ENCODE measurements around the gene CMTR1.

The CMTR1 gene

GRCh38 chr6:37485291-37485702 lies 52.3 kb downstream of the CMTR1 start:
- TF ChIP-seq POLR2AphosphoS5 (IDR thresholded peaks at IDR 0.05; ENCODE audit: low read depth, low read length) = no peak
- TF ChIP-seq FOXP2 (optimal IDR thresholded peaks at IDR 0.05; ENCODE audit: borderline replicate concordance, extremely low read depth, extremely low read length, insufficient read depth) = no peak
- TF ChIP-seq SIN3A (IDR thresholded peaks at IDR 0.05; ENCODE audit: borderline replicate concordance, insufficient read depth, low read length) = no peak
- TF ChIP-seq TAF1 (IDR thresholded peaks at IDR 0.05; ENCODE audit: borderline replicate concordance, insufficient read depth, low read length) = no peak
- TF ChIP-seq REST (IDR thresholded peaks at IDR 0.05; ENCODE audit: insufficient read depth in 1 of 2, low read depth in 2 of 2, low read length in 2 of 2) = no peak

GRCh38 chr6:37486121-37486839 lies 53.3 kb downstream of the CMTR1 start:
- no peak for TF ChIP-seq TAF1 (IDR thresholded peaks at IDR 0.05; ENCODE audit: borderline replicate concordance, insufficient read depth, low read length)
- TF ChIP-seq FOXP2 (optimal IDR thresholded peaks at IDR 0.05; ENCODE audit: borderline replicate concordance, extremely low read depth, extremely low read length, insufficient read depth) = no peak
- no peak for TF ChIP-seq POLR2AphosphoS5 (IDR thresholded peaks at IDR 0.05; ENCODE audit: low read depth, low read length)
- no peak for TF ChIP-seq SIN3A (IDR thresholded peaks at IDR 0.05; ENCODE audit: borderline replicate concordance, insufficient read depth, low read length)

GRCh38 chr6:37487591-37488380 lies 54.8 kb downstream of the CMTR1 start:
- TF ChIP-seq SIN3A (IDR thresholded peaks at IDR 0.05; ENCODE audit: borderline replicate concordance, insufficient read depth, low read length) (no peak), POLR2AphosphoS5 (IDR thresholded peaks at IDR 0.05; ENCODE audit: low read depth, low read length) (no peak), TAF1 (IDR thresholded peaks at IDR 0.05; ENCODE audit: borderline replicate concordance, insufficient read depth, low read length) (no peak), REST (IDR thresholded peaks at IDR 0.05; ENCODE audit: insufficient read depth in 1 of 2, low read depth in 2 of 2, low read length in 2 of 2) (no peak), FOXP2 (optimal IDR thresholded peaks at IDR 0.05; ENCODE audit: borderline replicate concordance, extremely low read depth, extremely low read length, insufficient read depth) (no peak)

- TF ChIP-seq REST (IDR thresholded peaks at IDR 0.05; ENCODE audit: insufficient read depth in 1 of 2, low read depth in 2 of 2, low read length in 2 of 2) = no peak
- no peak for TF ChIP-seq SIN3A (IDR thresholded peaks at IDR 0.05; ENCODE audit: borderline replicate concordance, insufficient read depth, low read length)
- no peak for TF ChIP-seq POLR2AphosphoS5 (IDR thresholded peaks at IDR 0.05; ENCODE audit: low read depth, low read length)
- no peak for TF ChIP-seq FOXP2 (optimal IDR thresholded peaks at IDR 0.05; ENCODE audit: borderline replicate concordance, extremely low read depth, extremely low read length, insufficient read depth)
- TF ChIP-seq TAF1 (IDR thresholded peaks at IDR 0.05; ENCODE audit: borderline replicate concordance, insufficient read depth, low read length) = no peak
These were observed 55.5 kb downstream of the CMTR1 start for GRCh38 chr6:37488476-37488875.

- TF ChIP-seq SIN3A (IDR thresholded peaks at IDR 0.05; ENCODE audit: borderline replicate concordance, insufficient read depth, low read length) (no peak), POLR2AphosphoS5 (IDR thresholded peaks at IDR 0.05; ENCODE audit: low read depth, low read length) (no peak)
These were observed 56.8 kb downstream of the CMTR1 start for GRCh38 chr6:37489697-37490336.
